ENCODE measurements around the gene SAGE1.
"Not testable (repeated sequence)": the region's sequence is repeated elsewhere in the genome, so short reads cannot be mapped to it uniquely, and the experiment has no call there.

The SAGE1 gene

GRCh38 chrX:135892781-135893180 lies 735 bp upstream of the SAGE1 start:
- no peaks in the 10 kb centered on the region for H3K27me3 ChIP-seq (replicated peaks; ENCODE audit: control insufficient read depth, insufficient read depth, low read length)
- H3K4me3 ChIP-seq (replicated peaks; ENCODE audit: low read depth, low read length) = no peak overlapping the region
- no peak for TF ChIP-seq CTCF (IDR thresholded peaks at IDR 0.05; ENCODE audit: insufficient read depth, low read length, poor library complexity, severe bottlenecking)
- DNase-seq (ENCODE audit: extremely low read depth, insufficient read length) = no peak
- H3K36me3 ChIP-seq (ENCODE audit: control insufficient read depth, insufficient read depth, low read length) = no peaks in the 10 kb centered on the region

DNA sequence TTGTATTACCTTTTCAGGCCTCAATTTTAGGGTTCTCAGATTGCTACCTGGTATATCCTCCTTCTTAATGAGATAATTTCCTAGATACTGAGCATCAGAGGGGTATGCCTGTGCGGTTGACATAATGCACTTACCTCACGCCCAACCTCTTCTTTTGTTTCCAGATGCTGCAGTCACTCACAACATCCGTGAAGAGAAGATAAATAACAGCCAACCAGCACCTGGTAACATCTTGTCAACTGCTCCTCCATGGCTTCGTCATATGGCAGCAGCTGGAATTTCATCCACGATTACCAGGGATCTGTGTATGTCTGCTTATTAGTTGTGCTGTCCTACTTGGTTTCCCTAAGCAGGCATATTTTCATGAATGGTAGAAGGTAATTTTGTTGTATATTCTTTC lies 16.7 kb downstream of the SAGE1 start:
- no peak for TF ChIP-seq CTCF (IDR thresholded peaks at IDR 0.05; ENCODE audit: insufficient read depth, low read length, poor library complexity, severe bottlenecking)
- Histone ChIP-seq H3K27me3 (replicated peaks; ENCODE audit: control insufficient read depth, insufficient read depth, low read length) (no peaks in the 10 kb centered on the region), H3K36me3 (ENCODE audit: control insufficient read depth, insufficient read depth, low read length) (no peaks in the 10 kb centered on the region), H3K4me3 (replicated peaks; ENCODE audit: low read depth, low read length) (no peak overlapping the region)
- no peak for DNase-seq (ENCODE audit: extremely low read depth, insufficient read length)

GRCh38 chrX:135914404-135914803 lies 20.9 kb downstream of the SAGE1 start:
- no peaks in the 10 kb centered on the region for H3K36me3 ChIP-seq (ENCODE audit: control insufficient read depth, insufficient read depth, low read length)

DNA sequence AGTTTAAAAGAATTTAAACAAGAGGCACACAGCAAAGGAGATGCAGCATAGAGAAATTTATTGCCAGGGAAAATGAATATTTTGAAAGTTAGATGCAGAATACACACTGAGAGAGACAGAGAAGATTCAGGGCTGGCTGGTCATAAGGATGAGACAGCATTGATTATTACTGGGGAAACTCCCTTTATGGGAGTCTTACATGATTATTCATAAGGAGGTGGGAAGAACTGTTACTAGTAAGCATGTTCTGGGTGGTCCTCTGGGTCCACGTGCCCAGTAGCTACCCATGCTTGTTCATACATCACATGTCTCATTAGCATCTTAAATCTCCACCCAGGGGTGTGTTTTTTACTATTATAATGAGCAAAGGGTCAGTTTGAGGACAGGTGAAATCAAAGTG lies 27.0 kb downstream of the SAGE1 start:
- H3K36me3 ChIP-seq (ENCODE audit: control insufficient read depth, insufficient read depth, low read length); H3K27me3 ChIP-seq (replicated peaks; ENCODE audit: control insufficient read depth, insufficient read depth, low read length); H3K4me3 ChIP-seq (replicated peaks; ENCODE audit: low read depth, low read length); DNase-seq (ENCODE audit: extremely low read depth, insufficient read length): not testable (repeated sequence)

More at GRCh38 chrX:135914404-135914803, 20.9 kb downstream of the SAGE1 start:
- Histone ChIP-seq H3K4me3 (replicated peaks; ENCODE audit: low read depth, low read length) (no peak overlapping the region), H3K27me3 (replicated peaks; ENCODE audit: control insufficient read depth, insufficient read depth, low read length) (no peaks in the 10 kb centered on the region)
- TF ChIP-seq CTCF (IDR thresholded peaks at IDR 0.05; ENCODE audit: insufficient read depth, low read length, poor library complexity, severe bottlenecking) = no peak
- DNase-seq (ENCODE audit: extremely low read depth, insufficient read length) = no peak

GRCh38 chrX:135923353-135923752 lies 29.8 kb downstream of the SAGE1 start:
- TF ChIP-seq CTCF (IDR thresholded peaks at IDR 0.05; ENCODE audit: insufficient read depth, low read length, poor library complexity, severe bottlenecking) = peak; percentile 24
- Histone ChIP-seq H3K4me3 (replicated peaks; ENCODE audit: low read depth, low read length) (no peak overlapping the region), H3K36me3 (ENCODE audit: control insufficient read depth, insufficient read depth, low read length) (no peaks in the 10 kb centered on the region), H3K27me3 (replicated peaks; ENCODE audit: control insufficient read depth, insufficient read depth, low read length) (no peaks in the 10 kb centered on the region; the same call in 1 of the 2 replicates)
- no peak for DNase-seq (ENCODE audit: extremely low read depth, insufficient read length)

GRCh38 chrX:135927897-135928296 lies 34.4 kb downstream of the SAGE1 start:
- no peak for DNase-seq (ENCODE audit: extremely low read depth, insufficient read length)
- Histone ChIP-seq H3K36me3 (ENCODE audit: control insufficient read depth, insufficient read depth, low read length) (no peaks in the 10 kb centered on the region), H3K4me3 (replicated peaks; ENCODE audit: low read depth, low read length) (no peak overlapping the region), H3K27me3 (replicated peaks; ENCODE audit: control insufficient read depth, insufficient read depth, low read length) (no peaks in the 10 kb centered on the region; the same call in 1 of the 2 replicates)
- no peak for TF ChIP-seq CTCF (IDR thresholded peaks at IDR 0.05; ENCODE audit: insufficient read depth, low read length, poor library complexity, severe bottlenecking)
